ENCODE measurements around the gene CSNK1E. TPM values are rescaled to one million over a fixed set of nuclear protein-coding genes. Genes with fewer than 3 reads are reported as not detected.

The CSNK1E gene
- total and polyA plus RNA-seq, 9 of the 15 experiments (the other 6 are each of a cell fraction or from before 2014, with no cell fraction given), result 2.7 to 70.0 (median 41.3) TPM

DNA sequence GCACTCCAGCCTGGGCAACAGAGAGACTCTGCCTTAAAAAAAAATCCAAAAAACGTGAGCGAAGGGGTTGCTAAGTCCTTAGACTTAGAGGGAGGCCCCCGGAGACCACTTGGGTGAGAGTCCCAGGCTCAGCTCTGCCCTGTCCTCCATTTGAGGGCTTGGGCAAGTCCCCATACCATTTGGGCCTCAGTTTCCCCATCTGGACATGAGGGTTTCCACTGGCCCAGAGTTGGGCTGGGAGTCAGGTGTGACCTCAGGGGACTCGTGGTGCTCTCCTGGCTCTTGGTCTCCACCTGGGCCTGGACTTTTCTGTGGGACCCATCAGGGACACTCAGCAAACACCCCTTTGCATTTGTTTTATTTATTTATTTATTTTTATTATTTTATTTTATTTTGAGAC lies 35.2 kb upstream of the CSNK1E start:
- in situ Hi-C loops (cut with MboI), result loop anchor here (10.0 kb wide), 1 partner anchor 288 kb away; no protein-coding TSS in a partner anchor
- ChIA-PET POLR2A (interaction anchor here (0.5 to 0.7 kb wide), 2 partner anchors 283 to 357 kb away, joined by 3 to 4 read pairs; no protein-coding TSS in a partner anchor), CTCF (ENCODE audit: low intra/inter-chr PET ratio) (no interaction called here)
- no peak overlapping the region for H2AFZ ChIP-seq (ENCODE audit: low read depth, low read length)
- intact Hi-C loops (cut with micrococcal nuclease), result loop anchor here (10.0 kb wide), 2 partner anchors 88 to 298 kb away; partner anchors contain the start of gene PICK1
- TF ChIP-seq SRSF9 (IDR thresholded peaks at IDR 0.05; ENCODE audit: borderline replicate concordance, low read depth, low read length), result no peak
- 0 out of 3 replicates have a peak, but pooled peaks cover 4% of the 10 kb centered on the region for H3K36me3 ChIP-seq (ENCODE audit: control insufficient read depth, insufficient read depth, low read length)
- H3K9me3 ChIP-seq (replicated peaks; ENCODE audit: control insufficient read depth, insufficient read depth, low read depth, low read length), result no peaks in the 10 kb centered on the region
- H3K4me1 ChIP-seq (replicated peaks in 1 of 2; ENCODE audit: control insufficient read depth in 2 of 2, insufficient read depth in 2 of 2, low read length in 2 of 2), result peaks cover 0 to 17% of the 10 kb centered on the region in 2 experiments; a peak in 3 of 5 replicates
- no peak for ATAC-seq
- H4K20me1 ChIP-seq (replicated peaks; ENCODE audit: control insufficient read depth, insufficient read depth, low read length), result 0 out of 2 replicates have a peak, but pooled peaks cover 5% of the 10 kb centered on the region
- no peaks in the 10 kb centered on the region for H3K9me1 ChIP-seq (ENCODE audit: control insufficient read depth, insufficient read depth, low read length)
- BruUV-seq (replicated peaks), result no TSS peak
- H3K27ac ChIP-seq (ENCODE audit: extremely low read depth, low read depth, low read length), result no peak overlapping the region
- FAIRE-seq, result no peak
- no peak overlapping the region for H3K9ac ChIP-seq (ENCODE audit: insufficient read depth in 1 of 2, low read depth in 2 of 2, low read length in 2 of 2)
- H3K4me2 ChIP-seq (ENCODE audit: insufficient read depth, low read length), result no peak overlapping the region
- no peak for DNase-seq (ENCODE audit: extremely low read depth in 1 of 4, low spot score in 3 of 4)
- 60% methylated on average over 2 of the region's 4 CpGs for WGBS (ENCODE audit: insufficient coverage, low coverage, missing lambda C conversion rate)
- H3K27me3 ChIP-seq (ENCODE audit: control insufficient read depth in 2 of 2, insufficient read depth in 2 of 2, low read length in 2 of 2), result no peaks in the 10 kb centered on the region; a peak in 1 of 5 replicates
- no peak overlapping the region for H3K4me3 ChIP-seq
- no peaks in the 10 kb centered on the region for H3K79me2 ChIP-seq (ENCODE audit: control insufficient read depth, insufficient read depth, low read length)

DNA sequence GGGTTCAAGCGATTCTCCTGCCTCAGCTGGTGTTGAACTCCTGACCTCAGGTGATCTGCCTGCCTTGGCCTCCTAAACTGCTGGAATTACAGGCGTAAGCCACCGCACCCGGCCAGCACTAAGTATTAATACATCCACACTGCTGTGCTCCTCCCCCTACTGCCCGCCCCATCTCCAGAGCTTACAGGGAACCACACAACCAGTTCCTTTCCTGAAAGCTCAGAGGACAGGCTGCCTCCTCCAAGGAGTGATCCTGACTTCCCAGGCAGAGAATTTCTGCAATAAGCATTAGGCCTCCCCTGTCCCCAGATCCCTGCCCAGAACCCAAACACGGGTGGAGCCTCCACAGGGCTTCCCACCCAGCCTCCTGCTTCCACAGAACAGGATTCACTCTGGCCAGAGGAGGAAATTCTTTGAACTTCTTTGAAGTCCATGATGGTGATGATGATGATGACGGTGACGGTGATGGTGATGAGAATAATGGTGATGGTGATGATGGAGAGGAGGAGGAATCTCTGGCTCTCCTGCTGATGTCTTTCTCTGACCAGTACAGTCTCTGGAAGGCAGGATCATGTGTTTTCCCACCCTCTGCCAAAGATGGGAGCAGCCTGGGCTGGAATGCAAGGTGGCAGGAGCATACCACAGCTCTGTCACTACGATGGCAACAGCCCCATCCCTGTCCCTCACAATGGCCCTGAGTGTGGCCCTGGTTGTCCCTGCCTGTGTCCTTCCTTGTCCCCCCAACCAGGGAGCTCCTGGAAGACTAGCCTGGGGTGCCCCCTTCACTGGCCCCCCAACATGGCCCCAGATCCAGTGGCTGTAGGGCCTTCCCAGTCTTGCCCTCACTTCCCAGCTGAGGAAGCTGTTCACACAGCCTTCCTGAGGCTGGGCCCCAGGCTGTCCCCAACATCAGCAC lies 33.5 kb upstream of the CSNK1E start:
- CTCF ChIA-PET (ENCODE audit: low intra/inter-chr PET ratio), result no interaction called here
- FAIRE-seq, result no peak
- BruUV-seq (replicated peaks), result no TSS peak
- H3K9me3 ChIP-seq (replicated peaks; ENCODE audit: control insufficient read depth, insufficient read depth, low read depth, low read length), result no peaks in the 10 kb centered on the region
- no peaks in the 10 kb centered on the region; a peak in 1 of 5 replicates for H3K27me3 ChIP-seq (ENCODE audit: control insufficient read depth in 2 of 2, insufficient read depth in 2 of 2, low read length in 2 of 2)
- no peak overlapping the region for H2AFZ ChIP-seq (ENCODE audit: low read depth, low read length)
- H3K4me2 ChIP-seq (ENCODE audit: insufficient read depth, low read length), result no peak overlapping the region
- H3K9me1 ChIP-seq (ENCODE audit: control insufficient read depth, insufficient read depth, low read length), result no peaks in the 10 kb centered on the region
- intact Hi-C loops (cut with micrococcal nuclease), result loop anchor here (10.0 kb wide), 2 partner anchors 86 to 296 kb away; partner anchors contain the start of gene PICK1
- no peak overlapping the region for H3K9ac ChIP-seq (ENCODE audit: insufficient read depth in 1 of 2, low read depth in 2 of 2, low read length in 2 of 2)
- 0 out of 2 replicates have a peak, but pooled peaks cover 5% of the 10 kb centered on the region for H4K20me1 ChIP-seq (replicated peaks; ENCODE audit: control insufficient read depth, insufficient read depth, low read length)
- POLR2A ChIA-PET, result interaction anchor here (0.7 kb wide), 1 partner anchor 136 kb away, joined by 3 read pairs; no protein-coding TSS in a partner anchor
- DNase-seq (ENCODE audit: extremely low read depth in 1 of 4, low spot score in 3 of 4), result peak in 1 of 4 experiments; percentile 2
- in situ Hi-C loops (cut with MboI), result loop anchor here (10.0 kb wide), 1 partner anchor 286 kb away; no protein-coding TSS in a partner anchor
- no peaks in the 10 kb centered on the region for H3K79me2 ChIP-seq (ENCODE audit: control insufficient read depth, insufficient read depth, low read length)
- ATAC-seq, result no peak
- 0 out of 3 replicates have a peak, but pooled peaks cover 4% of the 10 kb centered on the region for H3K36me3 ChIP-seq (ENCODE audit: control insufficient read depth, insufficient read depth, low read length)
- peaks cover 0 to 17% of the 10 kb centered on the region in 2 experiments; a peak in 3 of 5 replicates for H3K4me1 ChIP-seq (replicated peaks in 1 of 2; ENCODE audit: control insufficient read depth in 2 of 2, insufficient read depth in 2 of 2, low read length in 2 of 2)
- no peak overlapping the region for H3K4me3 ChIP-seq
- no peak for TF ChIP-seq CBX3 (IDR thresholded peaks at IDR 0.05; ENCODE audit: borderline replicate concordance in 1 of 2, low read length in 2 of 2)
- 0 out of 2 replicates have a peak, but pooled peaks have one; percentile 18 for TF ChIP-seq POLR2A (conservative IDR thresholded peaks at IDR 0.05)
- H3K27ac ChIP-seq (ENCODE audit: extremely low read depth, low read depth, low read length), result no peak overlapping the region
- 65% methylated on average over 8 of the region's 9 CpGs for WGBS (ENCODE audit: insufficient coverage, low coverage, missing lambda C conversion rate)
